GM21390 (cell line): ENCODE data around the gene DSE.

Source experiments
- ATAC-seq: cut with Tn5 transposase; IDR thresholded peaks from one replicate; pipeline ENCODE4 v1.9.1; 2021; ENCODE audit not compliant: unreplicated experiment

Gene DSE

GRCh38 chr6:116386581-116387299 lies 16.0 kb downstream of the DSE start:
- ATAC-seq, result peak; percentile 41

GRCh38 chr6:116387374-116387773 lies 16.6 kb downstream of the DSE start:
- ATAC-seq, result peak; percentile 53

GRCh38 chr6:116388924-116389323 lies 18.2 kb downstream of the DSE start:
- no peak for ATAC-seq

GRCh38 chr6:116389357-116389756 lies 18.6 kb downstream of the DSE start:
- no peak for ATAC-seq

GRCh38 chr6:116390581-116390980 lies 19.8 kb downstream of the DSE start:
- ATAC-seq, result peak; percentile 40

- no peak for ATAC-seq
These were observed 21.6 kb downstream of the DSE start for GRCh38 chr6:116392132-116393013.

- no peak for ATAC-seq
These were observed 22.7 kb downstream of the DSE start for GRCh38 chr6:116393430-116393829.

GRCh38 chr6:116395647-116396046 lies 24.9 kb downstream of the DSE start:
- peak; percentile 43 for ATAC-seq

GRCh38 chr6:116396441-116396840 lies 25.7 kb downstream of the DSE start:
- ATAC-seq, result no peak

- no peak for ATAC-seq
These were observed 27.2 kb downstream of the DSE start for GRCh38 chr6:116397914-116398313.

GRCh38 chr6:116398316-116399010 lies 27.7 kb downstream of the DSE start:
- no peak for ATAC-seq

- ATAC-seq, result no peak
These were observed 28.5 kb downstream of the DSE start for GRCh38 chr6:116399287-116399686.

GRCh38 chr6:116400328-116400727 lies 29.6 kb downstream of the DSE start:
- ATAC-seq, result no peak

- no peak for ATAC-seq
These were observed 31.6 kb downstream of the DSE start for GRCh38 chr6:116402108-116402937.

GRCh38 chr6:116403205-116403604 lies 32.5 kb downstream of the DSE start:
- no peak for ATAC-seq

- no peak for ATAC-seq
These were observed 33.9 kb downstream of the DSE start for GRCh38 chr6:116404696-116405095.

GRCh38 chr6:116405138-116405537 lies 34.4 kb downstream of the DSE start:
- peak; percentile 66 for ATAC-seq

- no peak for ATAC-seq
These were observed 35.1 kb downstream of the DSE start for GRCh38 chr6:116405652-116406356.

GRCh38 chr6:116406678-116407345 lies 36.1 kb downstream of the DSE start:
- no peak for ATAC-seq

GRCh38 chr6:116408491-116408890 lies 37.7 kb downstream of the DSE start:
- ATAC-seq, result peak; percentile 45
